Fibroblast of the conjunctiva (primary cell): ENCODE data around the gene VIPR1.
A peak's percentile ranks its signal among the peaks of the same experiment; 100 is the strongest.
"Not testable (repeated sequence)": the region's sequence is repeated elsewhere in the genome, so short reads cannot be mapped to it uniquely, and the experiment has no call there.

ENCODE experiments used
- DNase-seq: peaks from one replicate; pipeline ENCODE4 v3.0.0-alpha.2; 2010; ENCODE audit warnings: low read depth

VIPR1 gene

GRCh38 chr3:42578054-42578453 is 75.6 kb downstream of the VIPR1 start:
- no peak for DNase-seq

- DNase-seq: not testable (repeated sequence)
These were observed 76.9 kb downstream of the VIPR1 start for GRCh38 chr3:42579346-42579745.

DNA sequence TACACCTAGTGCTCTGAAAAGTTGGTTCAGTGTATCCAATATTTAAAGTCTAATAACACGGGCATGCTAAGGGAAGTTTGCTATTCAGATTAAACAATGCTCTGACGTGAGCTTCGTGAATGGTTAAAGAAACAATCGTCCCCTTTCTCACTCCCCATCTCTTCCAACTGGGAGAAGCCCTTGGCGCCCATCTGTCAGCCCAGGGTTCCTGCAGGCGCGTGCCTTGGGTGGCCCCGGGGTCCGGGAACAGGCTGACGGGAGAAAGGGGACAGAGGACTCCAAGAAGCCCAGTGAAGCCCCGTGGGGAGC is 78.9 kb downstream of the VIPR1 start:
- DNase-seq: no peak

DNA sequence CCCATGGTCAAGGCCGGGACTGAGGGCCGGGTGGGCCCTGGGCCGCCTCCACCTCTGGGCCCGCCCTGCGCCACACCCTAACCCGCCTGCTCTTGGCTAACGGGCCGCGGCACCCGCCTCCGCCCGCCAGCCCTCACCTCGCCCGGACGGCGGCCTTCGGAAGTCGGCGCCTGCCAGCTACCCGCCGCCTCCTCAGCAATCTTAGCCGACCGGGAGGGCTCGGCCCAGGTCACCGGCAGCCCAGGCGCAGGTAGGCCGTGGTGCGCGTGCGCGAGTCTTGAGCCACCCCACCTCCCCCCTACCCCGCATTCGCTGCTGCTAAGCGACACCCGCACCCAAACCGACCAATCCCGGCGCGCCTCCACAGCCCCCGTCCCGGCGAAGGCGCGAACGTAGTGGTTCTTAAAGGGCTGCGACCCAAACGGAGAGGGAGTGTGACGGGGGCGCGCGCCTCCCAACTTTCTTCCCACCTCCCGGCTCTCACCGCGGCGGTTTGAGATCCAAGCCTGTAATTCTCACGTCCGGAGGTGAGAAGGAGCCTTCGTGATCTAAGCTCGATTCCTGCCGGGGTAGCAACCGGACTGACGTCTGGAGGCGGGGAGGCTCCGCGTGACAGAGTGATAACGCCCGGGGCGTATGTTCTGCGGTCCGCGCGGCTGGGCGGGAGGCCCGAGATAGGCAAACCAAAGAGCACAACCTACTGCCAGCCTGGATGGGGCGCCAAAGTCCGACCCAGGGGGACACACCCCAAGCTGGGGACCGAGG is 79.4 kb downstream of the VIPR1 start, which contains the start of gene SEC22C:
SEC22C (minus strand) TSS at position 259 of the 765 bp plus-strand sequence. CDS start 12,921 bp downstream, outside the sequence.
- DNase-seq: peak; percentile 84

DNA sequence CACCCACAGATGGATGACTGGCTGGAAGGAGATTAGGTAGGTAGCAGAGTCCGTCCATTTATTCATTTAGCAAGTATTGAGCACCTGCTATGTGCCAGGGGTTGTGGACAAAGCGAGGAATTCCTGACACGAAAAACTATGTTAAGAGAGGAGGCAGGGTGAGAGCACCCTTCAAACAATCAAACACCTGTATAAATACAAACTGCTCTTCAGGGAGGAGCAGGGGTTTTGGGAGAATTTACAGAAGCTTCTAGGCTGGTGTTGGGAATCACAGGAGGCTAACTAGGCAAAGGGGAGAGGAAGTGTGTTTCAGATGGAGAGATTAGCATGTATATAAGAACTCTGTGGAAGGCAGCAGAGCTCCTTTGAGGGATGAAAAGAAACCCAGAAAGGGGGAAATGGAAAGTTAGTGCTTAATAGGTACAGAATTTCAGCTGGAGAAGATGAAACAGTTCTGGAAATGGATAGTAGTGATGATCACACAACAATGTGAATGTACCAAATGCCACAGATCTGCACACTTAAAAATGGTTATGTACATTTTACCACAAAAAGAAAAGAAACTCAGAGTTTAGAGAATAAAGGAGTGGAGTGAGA is 80.1 kb downstream of the VIPR1 start:
- DNase-seq: no peak
